Activated gamma-delta T cell treated with anti-CD3 and anti-CD28 coated beads, Interleukin-2, amount 50 U/mL, for 16 hours (primary cell): ENCODE results near the gene RSPH6A.
"Not testable (repeated sequence)": the region's sequence is repeated elsewhere in the genome, so short reads cannot be mapped to it uniquely, and the experiment has no call there.

Experiments
- DNase-seq: peaks from one replicate; pipeline ENCODE4 v3.0.0-alpha.2; 2020; ENCODE audit warnings: low read depth

The RSPH6A gene

DNA sequence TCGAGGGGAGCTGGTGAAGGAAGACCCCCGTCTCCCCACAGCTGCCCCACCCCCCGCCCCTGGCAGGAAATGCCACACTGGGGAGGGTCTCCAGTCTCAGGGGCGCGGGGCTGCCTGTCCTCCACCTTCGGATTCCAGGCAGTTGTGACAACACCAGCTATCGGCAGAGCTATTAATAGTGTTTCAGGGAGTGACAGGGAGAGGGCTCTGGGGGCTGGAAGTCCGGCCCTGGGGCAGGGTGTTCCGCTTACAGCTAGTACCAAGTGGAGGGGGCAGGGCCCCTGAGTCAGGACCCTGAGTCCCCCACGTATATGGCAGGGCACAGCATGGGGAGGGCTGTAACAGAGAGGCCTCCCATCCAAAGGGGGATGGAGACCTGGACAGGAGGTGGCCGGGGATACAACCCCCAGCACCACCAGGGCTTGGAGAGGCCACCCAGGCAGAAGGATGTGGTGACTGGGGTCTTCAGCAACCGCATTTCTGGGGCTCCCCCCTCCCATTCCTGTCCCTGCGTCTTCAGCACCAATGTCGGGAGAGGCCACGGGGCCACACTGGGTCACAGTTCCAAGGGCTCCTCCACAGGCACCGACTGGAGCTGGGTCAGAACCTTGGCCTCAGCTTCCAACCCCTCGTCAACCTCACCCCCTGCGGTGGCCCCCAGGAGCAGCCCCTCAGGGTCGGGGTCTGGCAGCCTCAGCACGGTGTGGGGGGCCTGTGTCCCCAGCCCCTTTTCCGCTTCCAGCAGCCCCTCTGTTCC lies 50.0 kb downstream of the RSPH6A start:
- no peak for DNase-seq

DNA sequence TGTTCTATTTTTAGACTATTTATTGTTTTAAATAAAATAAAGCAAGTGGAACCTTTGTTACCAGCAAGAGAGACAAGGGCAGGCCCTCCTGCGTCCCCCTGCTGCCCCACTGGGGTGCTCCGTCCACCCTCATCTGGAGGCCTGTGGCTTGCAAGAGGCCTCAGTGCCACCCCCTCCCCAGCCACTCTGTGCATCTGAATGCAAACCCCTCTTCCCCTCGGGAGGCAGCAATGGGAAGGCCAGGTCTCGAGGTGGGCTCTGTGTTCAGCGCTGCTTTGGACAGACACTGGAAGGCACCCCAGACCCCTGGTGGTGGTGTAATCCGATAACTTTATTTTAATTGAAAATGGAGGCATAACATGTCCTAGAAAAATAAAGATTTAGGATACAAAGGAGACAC lies 50.6 kb downstream of the RSPH6A start:
- no peak for DNase-seq

DNA sequence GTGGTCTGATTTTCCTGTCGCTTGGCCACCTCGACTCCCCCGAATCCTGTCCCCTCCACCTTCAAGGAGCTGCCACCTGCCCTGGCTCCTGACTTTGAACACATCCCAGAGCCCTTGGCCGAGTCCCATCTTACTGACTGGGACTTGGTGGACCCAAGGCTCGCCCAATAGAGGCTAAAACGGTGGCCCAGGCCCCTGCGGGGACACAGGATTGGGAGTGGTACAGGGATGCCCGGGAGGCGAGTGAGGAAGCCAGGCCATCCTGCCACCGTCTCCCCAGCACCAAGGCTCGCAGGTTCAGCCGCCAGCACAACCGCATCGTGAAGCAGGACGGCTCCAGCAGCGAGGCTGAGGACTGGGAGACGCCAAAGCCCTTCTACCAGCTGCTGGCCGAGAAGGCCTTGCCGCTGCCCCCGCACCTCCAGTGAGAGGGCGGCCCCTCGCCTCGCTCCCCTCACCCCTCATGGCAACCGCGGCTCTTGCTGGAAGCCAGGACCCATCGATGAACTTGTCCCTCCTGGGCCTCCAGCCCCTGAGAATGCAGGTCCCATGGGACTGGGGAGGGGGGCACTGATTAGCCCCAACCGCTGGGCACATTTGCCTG lies 51.3 kb downstream of the RSPH6A start:
- no peak for DNase-seq

DNA sequence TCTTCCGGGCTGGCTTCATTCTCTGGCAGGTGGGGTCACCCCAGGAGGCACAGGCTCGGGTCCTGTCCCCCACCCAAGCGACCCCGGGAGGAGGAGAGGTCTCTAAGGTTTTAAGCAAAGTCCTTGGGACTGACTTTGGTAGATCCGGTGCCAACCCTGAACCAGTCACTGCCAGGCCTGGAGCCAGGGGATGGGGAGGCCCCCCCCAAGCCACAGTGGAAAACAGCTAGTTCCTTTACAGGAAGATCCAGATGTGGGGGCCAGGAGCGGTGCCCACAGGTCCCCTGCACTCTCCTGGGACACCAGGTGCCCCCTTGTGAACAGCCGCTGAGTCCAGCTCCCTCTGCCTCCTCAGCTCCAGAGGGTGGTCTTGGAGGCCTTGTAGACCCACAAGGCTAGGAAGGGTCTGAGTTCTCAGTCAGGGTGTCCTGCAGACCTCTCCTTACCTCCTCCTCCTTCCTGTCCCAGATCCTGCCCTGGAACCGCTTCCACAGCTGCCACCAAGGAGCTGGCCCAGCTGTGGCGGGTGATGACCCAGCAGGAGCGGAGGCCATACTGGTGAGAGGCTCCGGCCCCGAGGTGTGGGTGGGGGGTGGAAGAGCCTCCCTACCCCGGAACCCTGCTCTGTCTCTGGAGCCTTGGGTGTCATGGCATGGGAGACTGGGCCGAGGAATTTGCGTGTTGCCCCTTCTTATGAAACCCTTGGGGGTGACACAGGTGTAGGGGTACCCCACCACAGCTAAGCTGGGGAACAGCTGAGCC lies 52.1 kb downstream of the RSPH6A start:
- no peak for DNase-seq

DNA sequence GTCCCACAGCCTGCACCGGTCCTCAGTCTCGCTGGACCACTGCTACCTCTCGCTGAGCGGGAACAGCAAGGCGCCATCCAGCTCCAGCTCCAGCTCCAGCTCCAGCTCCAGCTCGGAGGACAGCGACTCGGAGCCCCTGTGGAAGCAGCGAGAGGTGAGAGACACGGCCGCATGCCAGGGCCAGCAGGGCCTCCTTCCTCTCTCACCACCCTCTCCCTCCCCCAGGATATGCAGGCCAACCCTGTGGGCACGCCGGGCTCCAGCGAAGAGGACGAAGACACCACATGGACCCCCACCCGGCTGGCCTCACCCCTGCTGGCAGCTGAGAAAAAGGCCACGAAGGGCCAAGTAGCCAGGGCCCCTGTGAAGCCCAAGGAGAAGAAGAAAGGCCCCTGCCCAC lies 53.4 kb downstream of the RSPH6A start:
- no peak for DNase-seq

DNA sequence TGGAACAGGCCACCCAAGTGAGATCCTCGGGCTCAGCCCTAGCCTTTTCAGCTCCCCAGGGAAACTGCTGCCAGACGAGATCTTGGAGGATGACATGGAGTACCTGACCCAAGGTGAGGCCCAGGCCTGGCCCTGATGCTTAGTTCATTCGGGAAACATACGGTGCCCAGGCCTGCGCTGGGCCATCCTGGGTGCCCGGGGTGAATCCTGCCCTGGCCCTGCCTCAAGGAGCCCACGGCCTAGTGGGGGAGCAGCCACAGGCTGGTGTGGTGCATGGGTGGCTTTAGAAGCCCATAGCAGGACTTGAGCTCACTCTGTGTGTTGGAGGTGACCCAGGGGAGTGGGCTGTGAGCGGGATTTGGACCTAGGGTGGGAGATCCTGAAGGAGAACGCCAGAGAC lies 56.2 kb downstream of the RSPH6A start:
- no peak for DNase-seq

DNA sequence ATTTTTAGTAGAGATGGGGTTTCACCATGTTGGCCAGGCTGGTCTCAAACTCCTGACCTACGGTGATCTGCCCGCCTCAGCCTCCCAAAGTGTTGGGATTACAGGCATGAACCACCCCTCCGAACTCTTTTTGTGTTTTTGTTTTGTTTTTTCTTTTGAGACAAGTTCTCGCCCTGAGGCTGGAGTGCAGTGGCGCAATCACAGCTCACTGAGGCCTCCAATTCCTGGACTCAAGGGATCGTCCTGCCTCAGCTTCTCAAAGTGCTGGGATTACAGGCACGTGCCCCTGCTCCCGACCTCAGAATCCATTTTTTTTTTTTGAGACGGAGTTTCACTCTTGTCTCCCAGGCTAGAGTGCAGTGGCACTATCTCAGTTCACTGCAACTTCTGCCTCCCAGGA lies 57.4 kb downstream of the RSPH6A start:
- DNase-seq = no peak

DNA sequence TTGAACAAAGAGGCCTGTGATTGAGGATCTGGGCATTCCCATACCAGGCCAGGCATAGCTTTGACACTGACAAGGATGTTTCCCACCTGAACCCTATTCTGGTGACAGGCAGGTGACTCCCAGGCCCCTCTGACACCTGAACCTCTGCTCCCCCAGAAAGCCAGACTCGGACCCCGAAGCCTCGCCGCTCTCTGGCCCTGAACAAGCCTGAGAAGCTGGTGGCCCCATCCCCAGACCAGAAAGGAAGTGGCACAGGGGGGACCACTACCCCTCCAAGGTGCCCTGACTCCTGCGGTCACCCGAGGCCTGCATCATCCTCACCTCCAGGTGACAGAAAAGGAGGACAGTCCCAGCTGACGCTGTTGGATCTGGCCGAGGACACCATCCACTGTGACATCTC lies 60.8 kb downstream of the RSPH6A start:
- no peak for DNase-seq

DNA sequence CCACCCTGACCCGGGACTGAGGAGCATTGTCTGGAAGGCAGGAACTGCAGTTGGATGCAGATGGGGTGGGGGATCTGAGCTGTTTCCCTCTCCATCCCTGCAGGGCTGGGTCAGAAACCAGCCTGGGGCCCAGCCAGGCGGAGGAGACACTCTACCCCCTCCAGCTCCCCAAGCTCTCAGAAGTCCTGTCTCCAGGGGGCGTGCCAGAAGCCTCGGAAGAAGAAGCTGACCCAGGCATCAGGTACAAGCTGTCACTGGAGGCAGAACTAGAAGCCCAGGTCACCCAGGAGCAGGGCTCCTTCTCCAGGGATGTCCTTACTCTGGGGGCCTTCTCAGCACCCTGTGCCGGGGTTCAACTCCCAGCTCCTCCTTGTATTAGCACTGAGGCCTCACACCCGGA lies 61.6 kb downstream of the RSPH6A start:
- DNase-seq = no peak

DNA sequence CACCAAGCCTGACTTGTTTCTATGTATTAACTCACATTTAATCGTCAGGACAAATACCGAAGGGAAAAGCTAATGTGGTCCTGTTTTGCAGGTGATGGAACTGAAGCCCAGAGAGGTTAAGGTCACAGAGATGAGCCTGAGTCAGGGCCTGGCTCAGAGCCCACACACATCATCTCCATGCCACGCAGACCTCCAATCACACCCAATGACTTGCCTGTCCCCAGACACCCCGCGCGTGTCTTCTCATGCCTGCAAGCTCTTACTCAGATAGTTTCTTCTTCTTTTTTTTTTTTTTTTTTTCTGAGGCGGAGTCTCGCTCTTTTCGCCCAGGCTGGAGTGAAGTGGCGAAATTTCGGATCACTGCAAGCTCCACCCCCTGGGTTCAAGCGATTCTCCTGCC lies 62.5 kb downstream of the RSPH6A start:
- DNase-seq = no peak

DNA sequence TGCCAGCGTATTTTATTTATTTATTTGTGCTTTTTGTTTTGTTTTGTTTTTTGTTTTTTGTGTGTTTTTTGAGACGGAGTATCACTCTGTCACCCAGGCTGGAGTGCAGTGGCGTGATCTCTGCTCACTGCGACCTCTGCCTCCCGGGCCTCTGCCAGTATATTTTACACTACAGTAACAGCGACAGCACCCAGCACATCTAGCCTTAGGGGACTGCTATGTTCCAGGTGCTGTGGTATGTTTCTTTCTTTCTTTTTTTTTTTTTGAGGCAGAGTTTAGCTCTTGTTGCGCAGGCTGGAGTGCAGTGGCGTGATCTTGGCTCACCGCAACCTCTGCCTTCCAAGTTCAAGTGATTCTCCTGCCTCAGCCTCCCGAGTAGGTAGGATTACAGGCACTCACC lies 63.6 kb downstream of the RSPH6A start:
- not testable (repeated sequence) for DNase-seq

DNA sequence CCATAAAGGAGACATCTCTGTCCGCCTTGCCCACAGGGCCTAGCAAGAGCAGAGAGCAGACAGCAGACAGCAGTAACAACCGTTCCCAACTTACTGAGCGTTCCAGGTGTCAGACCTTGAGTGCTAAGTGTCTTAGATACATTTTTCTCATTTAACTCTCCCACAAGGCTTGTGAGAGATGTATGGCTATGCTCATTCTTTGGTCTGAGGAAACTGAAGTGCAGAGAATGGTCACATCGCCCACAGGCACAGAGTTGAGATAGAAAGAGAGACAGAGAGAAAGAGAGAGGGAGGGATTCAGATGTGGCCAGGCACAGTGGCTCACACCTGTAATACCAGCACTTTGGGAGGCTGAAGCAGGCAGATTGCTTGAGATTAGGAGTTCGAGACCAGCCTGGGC lies 67.6 kb downstream of the RSPH6A start:
- DNase-seq = no peak

DNA sequence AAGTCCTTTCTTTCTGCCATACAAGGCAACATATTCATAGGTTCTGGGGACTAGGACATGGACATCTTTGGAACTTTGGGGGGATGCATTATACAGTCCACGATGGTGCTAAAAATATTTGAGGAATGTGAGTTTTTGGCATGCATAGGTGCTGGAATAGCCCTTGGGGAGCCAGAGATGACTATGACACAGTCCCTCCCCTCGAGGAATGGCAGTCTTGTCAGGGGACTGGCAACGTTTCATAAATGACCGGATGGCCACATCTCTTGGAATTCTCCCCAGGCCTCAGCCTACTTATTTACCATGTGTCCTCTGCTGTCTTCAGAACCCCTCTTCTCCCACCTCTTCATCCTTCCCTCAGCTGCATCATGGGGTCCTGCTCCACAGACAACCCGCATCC lies 68.2 kb downstream of the RSPH6A start:
- DNase-seq = no peak
